NT2/D1 (cell line): Measurements from ENCODE around the gene GLIS1.

Experiments used
- DNase-seq: peaks from one replicate; pipeline ENCODE4 v3.0.0-alpha.2; 2011; ENCODE audit warnings: low read depth, low spot score
- H3K27me3 ChIP-seq: 2 replicates; pipeline ENCODE4 v1.6.0; 2011; ENCODE audit warnings: mild to moderate bottlenecking; ENCODE audit not compliant: insufficient read length, insufficient read depth
- H3K36me3 ChIP-seq: 2 replicates; pipeline ENCODE4 v1.6.1; 2011; ENCODE audit warnings: mild to moderate bottlenecking, low read length, mixed read lengths; ENCODE audit not compliant: insufficient read depth, insufficient read length
- H3K4me1 ChIP-seq: 2 replicates; pipeline ENCODE4 v1.5.1; 2011; ENCODE audit not compliant: insufficient read depth, insufficient read length
- H3K4me3 ChIP-seq: 2 replicates; pipeline ENCODE4 v1.5.1; 2011; ENCODE audit warnings: low read depth; ENCODE audit not compliant: insufficient read length
- H3K9ac ChIP-seq: 2 replicates; pipeline ENCODE4 v1.6.0; 2011; ENCODE audit warnings: low read depth; ENCODE audit not compliant: insufficient read length
- H3K9me3 ChIP-seq: 2 replicates; pipeline ENCODE4 v1.5.1; 2011; ENCODE audit warnings: mild to moderate bottlenecking, low read length; ENCODE audit not compliant: insufficient read depth
- SUZ12 ChIP-seq: IDR thresholded peaks from 2 replicates; pipeline ENCODE4 v1.6.1; 2011; ENCODE audit not compliant: insufficient read length, insufficient read depth; ENCODE audit errors: extremely low read depth
- YY1 ChIP-seq: IDR thresholded peaks from 2 replicates; pipeline ENCODE4 v1.6.1; 2011; ENCODE audit not compliant: insufficient read length, insufficient read depth
- ZNF274 ChIP-seq: IDR thresholded peaks from 2 replicates; pipeline ENCODE4 v1.6.1; 2011; ENCODE audit warnings: mild to moderate bottlenecking, low read depth, low read length

GLIS1 gene

GRCh38 chr1:53567450-53567849 is 171.5 kb downstream of the GLIS1 start:
- Histone ChIP-seq H3K27me3 (no peaks in the 10 kb centered on the region), H3K9me3 (peaks cover 28% of the 10 kb centered on the region), H3K4me1 (peaks cover 3% of the 10 kb centered on the region), H3K9ac (no peak overlapping the region), H3K36me3 (no peaks in the 10 kb centered on the region), H3K4me3 (no peak overlapping the region)
- DNase-seq = no peak
- TF ChIP-seq SUZ12 (no peak), ZNF274 (no peak), YY1 (no peak)

GRCh38 chr1:53563611-53564010 is 175.4 kb downstream of the GLIS1 start:
- TF ChIP-seq SUZ12 (no peak), ZNF274 (no peak), YY1 (no peak)
- Histone ChIP-seq H3K4me3 (no peak overlapping the region), H3K36me3 (no peaks in the 10 kb centered on the region), H3K4me1 (peaks cover 18% of the 10 kb centered on the region), H3K9me3 (peaks cover 20% of the 10 kb centered on the region), H3K9ac (no peak overlapping the region), H3K27me3 (no peaks in the 10 kb centered on the region)
- no peak for DNase-seq

- DNase-seq = no peak
- no peaks in the 10 kb centered on the region for H3K36me3 ChIP-seq
- no peaks in the 10 kb centered on the region for H3K27me3 ChIP-seq
- no peak overlapping the region for H3K4me3 ChIP-seq
- no peak overlapping the region for H3K9ac ChIP-seq
- H3K4me1 ChIP-seq = peaks cover 18% of the 10 kb centered on the region
- H3K9me3 ChIP-seq = peaks cover 14% of the 10 kb centered on the region
- TF ChIP-seq YY1 (no peak), SUZ12 (no peak), ZNF274 (no peak)
Observed at GRCh38 chr1:53562981-53563379, 176.0 kb downstream of the GLIS1 start.

- no peaks in the 10 kb centered on the region for H3K27me3 ChIP-seq
- no peak for DNase-seq
- H3K36me3 ChIP-seq = no peaks in the 10 kb centered on the region
- no peak overlapping the region for H3K9ac ChIP-seq
- H3K4me1 ChIP-seq = peaks cover 18% of the 10 kb centered on the region
- TF ChIP-seq ZNF274 = no peak
- no peak for TF ChIP-seq SUZ12
- no peak for TF ChIP-seq YY1
- H3K9me3 ChIP-seq = peaks cover 8% of the 10 kb centered on the region
- H3K4me3 ChIP-seq = no peak overlapping the region
Observed at GRCh38 chr1:53562291-53562980, 176.5 kb downstream of the GLIS1 start.

GRCh38 chr1:53561503-53562105 is 177.4 kb downstream of the GLIS1 start:
- DNase-seq = no peak
- no peaks in the 10 kb centered on the region for H3K27me3 ChIP-seq

GRCh38 chr1:53560581-53561502 is 178.1 kb downstream of the GLIS1 start:
- Histone ChIP-seq H3K9me3 (peaks cover under 1% of the 10 kb centered on the region), H3K4me3 (no peak overlapping the region), H3K36me3 (no peaks in the 10 kb centered on the region), H3K9ac (no peak overlapping the region), H3K4me1 (peaks cover 18% of the 10 kb centered on the region), H3K27me3 (peaks cover 2% of the 10 kb centered on the region)
- no peak for DNase-seq
- TF ChIP-seq SUZ12 (no peak), YY1 (no peak), ZNF274 (no peak)

More at GRCh38 chr1:53561503-53562105, 177.4 kb downstream of the GLIS1 start:
- Histone ChIP-seq H3K9ac (no peak overlapping the region), H3K4me1 (peaks cover 18% of the 10 kb centered on the region), H3K4me3 (no peak overlapping the region), H3K36me3 (no peaks in the 10 kb centered on the region), H3K9me3 (peaks cover 6% of the 10 kb centered on the region; the same call in 1 of the 2 replicates)
- no peak for TF ChIP-seq ZNF274
- no peak for TF ChIP-seq YY1
- no peak for TF ChIP-seq SUZ12
